MCF 10A (cell line): Measurements from ENCODE around the gene XRN2. TPM values are rescaled to one million over a fixed set of nuclear protein-coding genes. Genes with fewer than 3 reads are reported as not detected.

Source experiments
- BruUV-seq: library from RNA; stranded (reverse); fragments of 400-500 nt; replicated peaks from 2 replicates; lab custom pipeline; 2021; lab: Mats Ljungman, UMichigan
- CTCF ChIA-PET: fragments of 300-600 bp; sonication (Branson Sonifier 250); formaldehyde crosslinking; extraction: SDS; loops from one replicate; lab custom pipeline; 2021; ENCODE audit warnings: antibody characterized with exemption, inconsistent platforms; lab: Yijun Ruan, JAX
- POLR2A ChIA-PET: fragments of 300-600, 350-650 bp; sonication (Branson Sonifier 250); formaldehyde crosslinking; extraction: SDS; loops from one replicate; lab custom pipeline; 2020; ENCODE audit warnings: antibody characterized with exemption, inconsistent platforms; lab: Yijun Ruan, JAX
- DNase-seq: peaks from one replicate; pipeline ENCODE4 v3.0.0-alpha.2; 2018; ENCODE audit not compliant: unreplicated experiment
- H3K27ac Mint-ChIP-seq: one replicate; pipeline ENCODE4 v1.8.0; 2022; ENCODE audit warnings: mild to moderate bottlenecking, low read depth, mixed read lengths; ENCODE audit not compliant: unreplicated experiment
- H3K27me3 Mint-ChIP-seq: one replicate; pipeline ENCODE4 v1.8.0; 2022; ENCODE audit warnings: mixed read lengths; ENCODE audit not compliant: insufficient read depth, unreplicated experiment
- H3K36me3 Mint-ChIP-seq: one replicate; pipeline ENCODE4 v1.8.0; 2022; ENCODE audit warnings: mild to moderate bottlenecking, moderate library complexity, mixed read lengths; ENCODE audit not compliant: insufficient read depth, unreplicated experiment
- H3K4me1 Mint-ChIP-seq: one replicate; pipeline ENCODE4 v1.8.0; 2022; ENCODE audit warnings: mixed read lengths; ENCODE audit not compliant: insufficient read depth, unreplicated experiment
- H3K4me3 Mint-ChIP-seq: one replicate; pipeline ENCODE4 v1.8.0; 2022; ENCODE audit warnings: mild to moderate bottlenecking, moderate library complexity, mixed read lengths; ENCODE audit not compliant: unreplicated experiment
- H3K9me3 Mint-ChIP-seq: one replicate; pipeline ENCODE4 v1.8.0; 2022; ENCODE audit warnings: mixed read lengths; ENCODE audit not compliant: unreplicated experiment
- intact Hi-C: fragments of 100-400 bp; cut with micrococcal nuclease; formaldehyde crosslinking; loops from 2 replicates; pipeline ENCODE4 v1.14.1; 2022
- total RNA-seq: library from RNA; stranded (reverse); gene quantifications from 2 replicates; pipeline ENCODE4 v1.2.3, GENCODE V29; 2022
- TF ChIP-seq, protein P1 (sequence below): fragments of 200-600 bp; IDR thresholded peaks from one replicate; pipeline ENCODE4 v1.8.0; 2022; ENCODE audit warnings: antibody characterized with exemption, mild to moderate bottlenecking; ENCODE audit not compliant: unreplicated experiment

Gene XRN2
- total RNA-seq, 1 experiment from 2014 or later: 67.8 TPM

DNA sequence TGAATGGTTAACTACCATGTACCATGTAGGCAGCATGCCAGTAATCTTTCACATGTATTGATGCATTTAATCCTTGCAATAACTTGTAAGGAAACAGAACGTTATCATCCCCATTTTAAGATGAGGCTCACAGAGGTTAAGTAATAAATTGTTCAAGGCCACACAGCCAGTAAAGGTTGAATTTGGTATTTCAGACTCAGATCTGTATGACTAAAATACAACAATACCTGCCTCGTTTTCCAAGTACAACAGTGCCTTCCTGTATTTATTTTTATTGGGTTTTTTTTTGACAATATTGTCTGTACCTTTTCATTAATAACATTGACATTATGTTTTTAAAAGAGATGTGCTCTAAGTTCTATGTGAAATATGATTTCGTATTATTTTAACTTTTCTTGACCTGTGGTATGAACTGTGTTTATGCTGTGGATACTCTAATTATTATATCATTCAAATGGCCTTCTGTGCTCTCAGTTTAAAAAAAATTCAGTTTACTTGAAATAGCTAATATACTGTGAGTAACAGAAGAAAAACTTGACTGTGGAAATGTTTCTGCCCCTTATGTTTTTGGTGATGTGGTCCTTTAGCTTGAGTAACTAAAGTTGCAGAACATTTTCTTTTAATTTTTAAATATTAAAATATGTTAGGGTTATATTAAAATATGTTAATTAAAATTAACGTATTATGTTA, 39.7 kb downstream of the XRN2 start:
- no TSS peak for BruUV-seq
- POLR2A ChIA-PET: interaction anchor here (0.6 to 1.3 kb wide), 5 partner anchors 8 to 40 kb away, joined by 3 to 4 read pairs (median 3); partner anchors contain the start of gene XRN2

DNA sequence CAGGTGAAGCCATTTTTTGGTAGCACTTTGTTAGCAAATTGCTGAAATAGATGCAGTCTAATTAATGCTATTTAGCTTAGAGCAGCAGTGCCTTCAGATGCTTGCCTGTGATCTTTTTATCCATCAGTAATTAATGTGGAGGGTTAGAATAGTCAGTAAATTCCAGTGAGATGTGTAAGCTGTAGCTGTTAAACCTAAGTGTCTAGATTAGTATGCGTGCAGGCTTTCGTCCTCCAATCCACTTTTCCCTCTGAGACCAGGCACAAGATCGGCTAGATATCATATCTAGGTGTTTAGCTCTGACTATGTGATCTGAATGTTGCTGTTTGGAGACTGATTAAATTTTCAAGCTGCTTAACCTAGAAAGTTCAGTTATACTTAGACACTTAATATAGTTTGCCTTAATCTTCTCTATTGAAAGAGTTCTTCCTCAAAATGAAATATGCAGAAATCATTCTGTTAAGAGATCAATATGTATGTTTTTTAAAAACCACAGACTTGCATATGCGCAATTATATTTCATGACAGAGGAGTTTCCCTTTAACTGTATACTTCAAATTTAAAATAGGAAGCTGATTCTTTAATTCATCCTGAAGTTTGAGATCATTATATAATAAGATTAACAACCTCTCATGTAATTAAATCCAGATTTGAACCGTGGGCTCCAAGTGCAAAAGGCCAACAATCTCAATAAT, 41.2 kb downstream of the XRN2 start:
- Mint-ChIP-seq H3K27ac (peak overlapping the region; percentile 60), H3K27me3 (no peaks in the 10 kb centered on the region), H3K36me3 (peaks cover 71% of the 10 kb centered on the region), H3K4me1 (peaks cover 4% of the 10 kb centered on the region), H3K9me3 (no peaks in the 10 kb centered on the region), H3K4me3 (no peak overlapping the region)
- intact Hi-C loops: no loop called here
- ChIA-PET CTCF (interaction anchor here (0.5 to 1.7 kb wide), 6 partner anchors 8 to 160 kb away, joined by 3 to 7 read pairs (median 4); no protein-coding TSS in a partner anchor), POLR2A (interaction anchor here (0.7 to 1.1 kb wide), 3 partner anchors 8 to 46 kb away, joined by 3 read pairs; no protein-coding TSS in a partner anchor)
- BruUV-seq: no TSS peak
- TF ChIP-seq, protein P1, sequence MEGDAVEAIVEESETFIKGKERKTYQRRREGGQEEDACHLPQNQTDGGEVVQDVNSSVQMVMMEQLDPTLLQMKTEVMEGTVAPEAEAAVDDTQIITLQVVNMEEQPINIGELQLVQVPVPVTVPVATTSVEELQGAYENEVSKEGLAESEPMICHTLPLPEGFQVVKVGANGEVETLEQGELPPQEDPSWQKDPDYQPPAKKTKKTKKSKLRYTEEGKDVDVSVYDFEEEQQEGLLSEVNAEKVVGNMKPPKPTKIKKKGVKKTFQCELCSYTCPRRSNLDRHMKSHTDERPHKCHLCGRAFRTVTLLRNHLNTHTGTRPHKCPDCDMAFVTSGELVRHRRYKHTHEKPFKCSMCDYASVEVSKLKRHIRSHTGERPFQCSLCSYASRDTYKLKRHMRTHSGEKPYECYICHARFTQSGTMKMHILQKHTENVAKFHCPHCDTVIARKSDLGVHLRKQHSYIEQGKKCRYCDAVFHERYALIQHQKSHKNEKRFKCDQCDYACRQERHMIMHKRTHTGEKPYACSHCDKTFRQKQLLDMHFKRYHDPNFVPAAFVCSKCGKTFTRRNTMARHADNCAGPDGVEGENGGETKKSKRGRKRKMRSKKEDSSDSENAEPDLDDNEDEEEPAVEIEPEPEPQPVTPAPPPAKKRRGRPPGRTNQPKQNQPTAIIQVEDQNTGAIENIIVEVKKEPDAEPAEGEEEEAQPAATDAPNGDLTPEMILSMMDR: no peak
- no peak for DNase-seq

More for the DNA sequence above, 39.7 kb downstream of the XRN2 start:
- DNase-seq: no peak
- H3K9me3 Mint-ChIP-seq: no peaks in the 10 kb centered on the region
- H3K4me3 Mint-ChIP-seq: no peak overlapping the region
- TF ChIP-seq, protein P1: no peak
- H3K36me3 Mint-ChIP-seq: peaks cover 71% of the 10 kb centered on the region
- intact Hi-C loops: no loop called here
- H3K27me3 Mint-ChIP-seq: no peaks in the 10 kb centered on the region
- peaks cover 5% of the 10 kb centered on the region for H3K4me1 Mint-ChIP-seq
- H3K27ac Mint-ChIP-seq: no peak overlapping the region
- CTCF ChIA-PET: interaction anchor here (1.1 to 3.4 kb wide), 5 partner anchors 15 to 162 kb away, joined by 3 to 16 read pairs (median 4); no protein-coding TSS in a partner anchor

DNA sequence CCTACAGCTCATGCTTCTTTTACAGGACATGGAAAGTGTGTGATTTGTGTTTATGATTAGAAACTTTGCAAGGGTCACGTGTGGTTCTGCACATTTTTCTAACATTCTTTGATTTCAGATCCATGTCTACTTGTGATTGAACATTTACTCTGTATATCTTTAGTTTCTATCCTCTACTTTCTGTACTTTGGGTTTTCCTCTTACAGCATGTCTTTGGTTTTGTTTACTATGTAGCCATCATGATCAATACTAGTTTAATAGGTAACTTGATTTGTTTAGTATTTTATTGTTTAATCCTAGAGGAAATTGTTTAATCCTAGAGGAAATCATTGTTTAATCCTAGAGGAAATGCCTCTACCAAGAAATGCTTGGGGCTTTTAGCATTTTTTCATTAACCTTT, 41.8 kb downstream of the XRN2 start:
- intact Hi-C loops: no loop called here
- no peaks in the 10 kb centered on the region for H3K4me1 Mint-ChIP-seq
- CTCF ChIA-PET: interaction anchor here (0.5 to 1.5 kb wide), 3 partner anchors 8 to 160 kb away, joined by 3 to 7 read pairs (median 3); no protein-coding TSS in a partner anchor
- H3K9me3 Mint-ChIP-seq: no peaks in the 10 kb centered on the region
- TF ChIP-seq, protein P1: no peak
- no peak overlapping the region for H3K4me3 Mint-ChIP-seq
- POLR2A ChIA-PET: interaction anchor here (0.8 kb wide), 1 partner anchor 9 kb away, joined by 3 read pairs; no protein-coding TSS in a partner anchor
- no TSS peak for BruUV-seq
- DNase-seq: no peak
- no peaks in the 10 kb centered on the region for H3K27me3 Mint-ChIP-seq
- peaks cover 68% of the 10 kb centered on the region for H3K36me3 Mint-ChIP-seq
- H3K27ac Mint-ChIP-seq: no peak overlapping the region

DNA sequence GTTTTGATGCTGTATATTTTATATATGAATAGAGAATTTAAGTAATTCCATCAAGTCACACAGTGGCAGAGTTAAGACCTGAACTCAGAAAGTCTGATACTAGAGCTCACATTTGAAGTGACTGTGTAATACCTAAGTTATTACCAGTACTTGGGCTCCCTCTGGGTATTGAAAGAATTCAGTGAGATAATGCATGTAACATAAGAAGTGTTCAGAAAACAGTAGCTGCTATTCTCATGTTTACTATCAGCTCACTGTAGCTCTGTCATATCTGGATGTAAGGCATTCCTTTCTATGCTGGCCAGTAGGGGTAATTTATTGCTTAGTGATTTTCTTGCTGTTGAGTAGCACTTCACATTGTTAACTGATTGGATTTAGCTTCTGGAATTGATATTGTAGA, 49.6 kb downstream of the XRN2 start:
- CTCF ChIA-PET: interaction anchor here (0.6 to 2.8 kb wide), 14 partner anchors 8 to 515 kb away, joined by 3 to 22 read pairs (median 4); partner anchors contain the start of gene XRN2
- DNase-seq: no peak
- POLR2A ChIA-PET: interaction anchor here (0.6 to 1.6 kb wide), 7 partner anchors 8 to 641 kb away, joined by 3 to 8 read pairs (median 4); partner anchors contain the start of gene XRN2
- no peaks in the 10 kb centered on the region for H3K9me3 Mint-ChIP-seq
- H3K4me1 Mint-ChIP-seq: no peaks in the 10 kb centered on the region
- H3K36me3 Mint-ChIP-seq: peaks cover 49% of the 10 kb centered on the region
- H3K27me3 Mint-ChIP-seq: no peaks in the 10 kb centered on the region
- H3K4me3 Mint-ChIP-seq: no peak overlapping the region
- TF ChIP-seq, protein P1: no peak
- no TSS peak for BruUV-seq
- H3K27ac Mint-ChIP-seq: no peak overlapping the region
- intact Hi-C loops: loop anchor here (5.0 kb wide), 1 partner anchor 50 kb away; the partner anchor contains the start of gene XRN2
